Adrenal gland (tissue), 12 donors: ENCODE measurements around the gene EIF1AX. TPM values are rescaled to one million over a fixed set of nuclear protein-coding genes. Genes with fewer than 3 reads are reported as not detected.

Experiments
- DNase-seq, 7 donors: peaks; one replicate each; pipeline ENCODE4 v3.0.0-alpha.2; 2019 to 2020
- H3K27ac ChIP-seq, 5 donors: fragments of 200-600 bp; sonication (generic) in 4 of 5; 1 replicate in 3 of 5; 2 replicates in 2 of 5; pipeline versions ENCODE4 v1.5.1 to v1.8.0; 2016 to 2020; ENCODE audit warnings: mild to moderate bottlenecking in 1 of 5
- H3K27me3 ChIP-seq: fragments of 200-600 bp; 2 replicates; pipeline ENCODE4 v1.8.0; 2021
- H3K36me3 ChIP-seq, 2 donors: fragments of 200-600 bp; replicated peaks in 1 of 2; 1 replicate in 1 of 2; 2 replicates in 1 of 2; pipeline versions ENCODE4 v1.5.1 to v1.8.0; 2018 to 2022
- H3K4me1 ChIP-seq, 2 donors: fragments of 200-600 bp; replicated peaks in 1 of 2; 1 replicate in 1 of 2; 2 replicates in 1 of 2; pipeline versions ENCODE4 v1.5.1 to v1.8.0; 2018 to 2021
- H3K4me3 ChIP-seq, 4 donors: fragments of 200-600 bp; sonication (generic) in 3 of 4; one replicate each; pipeline ENCODE4 v1.5.1; 2016 to 2018
- H3K9me3 ChIP-seq, 3 donors: fragments of 200-600 bp; sonication (generic) in 1 of 3; replicated peaks in 1 of 3; 1 replicate in 2 of 3; 2 replicates in 1 of 3; pipeline versions ENCODE4 v1.5.1 to v1.8.0; 2016 to 2021
- CTCF ChIP-seq, 6 experiments: fragments of 450-650 bp in 4 of 6; fragments of 200-600 bp in 2 of 6; sonication (generic) in 1 of 6; IDR thresholded peaks; 1 replicate in 5 of 6; 2 replicates in 1 of 6; pipeline versions ENCODE4 v1.5.1 to v1.8.0; 2016 to 2021; ENCODE audit warnings: antibody characterized with exemption in 6 of 6, mild to moderate bottlenecking in 2 of 6, moderate library complexity in 1 of 6
- POLR2A ChIP-seq, 2 donors: fragments of 450-650 bp; IDR thresholded peaks; one replicate each; pipeline ENCODE4 v1.6.1; 2017; ENCODE audit warnings: antibody characterized with exemption in 2 of 2, mild to moderate bottlenecking in 2 of 2, moderate library complexity in 1 of 2
- WGBS, 4 donors: extraction: QIAGEN DNeasy Blood & Tissue Kit in 2 of 4; methylation state at CpG; one replicate each; pipeline versions ENCODE4 v1.1.5 to v1.1.7; 2013 to 2017; 5-methylcytosine and 5-hydroxymethylcytosine counted together
- intact Hi-C, 2 donors: fragments of 100-400 bp; cut with DNase I; formaldehyde crosslinking; loops; one replicate each; pipeline versions ENCODE4 v1.14.1 to v1.15.0; 2022 to 2023
- polyA plus RNA-seq, 3 donors: library from polyadenylated mRNA; stranded (reverse); fragments of 200-250 nt in 2 of 3; fragments of 350-450 nt in 1 of 3; fragmentation: Illumina TruSeq in 1 of 3; extraction: RNeasy Lipid Tissue Mini Kit (QIAGEN cat#74804) in 1 of 3; gene quantifications; one replicate each; pipeline ENCODE4 v1.2.3, GENCODE V29; 2013 to 2014
- total RNA-seq, 9 donors: library from RNA; depleted of rRNA in 4 of 9; stranded (reverse); fragments of >200 nt in 4 of 9; fragments of 120-200 nt in 1 of 9; fragmentation: NEBNext Ultra II Directional in 1 of 9; extraction: Animal tissue kit (Norgen Biotek cat#: 25700) in 1 of 9; gene quantifications; one replicate each; pipeline versions ENCODE4 v1.1.0 to v1.2.4, GENCODE V29; 2013 to 2023
- donor health status: healthy with polysubstance abuse.
- donor health status: Bipolar disorder and iron deficiency.
- donor health status: DM: yes; HTN: yes; CAD: no.
- donor health status: DM: no; HTN: no; CAD: no.
- donor health status: DM: no; HTN: no; CAD: no.
- donor health status: DM: yes; HTN: yes; CAD: no.

Gene EIF1AX
- total and polyA plus RNA-seq, 12 donors = 17.6 to 103 (median 34.7) TPM

DNA sequence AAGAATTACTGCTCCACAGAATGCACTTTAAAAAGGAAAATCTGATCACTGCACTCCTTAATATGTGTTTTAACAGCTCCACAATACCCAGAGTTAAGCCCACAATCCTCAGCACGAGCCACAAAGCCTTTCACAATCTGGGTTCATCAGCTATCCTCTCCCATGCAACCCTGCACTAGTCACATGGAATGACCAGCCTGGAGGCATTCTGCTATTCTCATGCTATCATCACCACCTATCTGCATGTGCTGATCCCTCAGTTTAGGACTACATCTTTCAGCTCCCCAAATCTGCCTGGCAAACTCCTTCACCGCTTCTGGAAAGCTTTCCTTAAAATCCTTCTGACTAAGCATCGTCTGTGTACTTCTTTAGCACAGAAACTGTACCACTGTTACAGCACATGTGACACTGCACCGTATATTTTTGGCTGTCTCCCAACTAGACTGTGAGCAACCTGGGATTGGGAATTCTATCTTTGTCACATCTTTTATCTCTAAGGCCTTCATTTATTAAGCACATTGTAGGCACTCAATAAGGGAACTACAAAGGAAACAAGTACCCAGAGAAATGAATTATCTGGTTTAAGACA, 18.3 kb upstream of the EIF1AX start:
- no peaks in the 10 kb centered on the region for H3K9me3 ChIP-seq
- no peak overlapping the region for H3K4me3 ChIP-seq
- peaks cover 7% of the 10 kb centered on the region for H3K27me3 ChIP-seq
- no peak for DNase-seq
- intact Hi-C loops = no loop called here
- peaks cover 0 to 20% of the 10 kb centered on the region in 2 donors for H3K36me3 ChIP-seq
- 72 to 88% (median 78%) methylated on average over 4 of the region's 4 CpGs for WGBS, 4 donors
- no peak overlapping the region for H3K27ac ChIP-seq
- H3K4me1 ChIP-seq = no peaks in the 10 kb centered on the region
- TF ChIP-seq CTCF (IDR thresholded peaks at IDR 0.05) (no peak), POLR2A (IDR thresholded peaks at IDR 0.05) (no peak)

- H3K9me3 ChIP-seq = no peaks in the 10 kb centered on the region
- H3K4me1 ChIP-seq = no peaks in the 10 kb centered on the region
- DNase-seq = no peak
- WGBS, 4 donors = 93 to 97% (median 95%) methylated on average over 3 of the region's 3 CpGs
- H3K27me3 ChIP-seq = peaks cover 7% of the 10 kb centered on the region
- peaks cover 0 to 21% of the 10 kb centered on the region in 2 donors for H3K36me3 ChIP-seq
- no peak for TF ChIP-seq CTCF (IDR thresholded peaks at IDR 0.05)
- TF ChIP-seq POLR2A (IDR thresholded peaks at IDR 0.05) = no peak
- H3K27ac ChIP-seq = no peak overlapping the region
- intact Hi-C loops = no loop called here
- no peak overlapping the region for H3K4me3 ChIP-seq
Observed at GRCh38 chrX:20151689-20152088, 10.1 kb upstream of the EIF1AX start.

- WGBS, 4 donors = 57 to 88% (median 79%) methylated on average over 2 of the region's 2 CpGs
- no peak for DNase-seq
- Histone ChIP-seq H3K27ac (no peak overlapping the region), H3K9me3 (no peaks in the 10 kb centered on the region), H3K4me1 (no peaks in the 10 kb centered on the region), H3K4me3 (no peak overlapping the region), H3K27me3 (no peaks in the 10 kb centered on the region), H3K36me3 (peaks cover 0 to 1% of the 10 kb centered on the region in 2 donors)
- TF ChIP-seq POLR2A (IDR thresholded peaks at IDR 0.05) (no peak), CTCF (IDR thresholded peaks at IDR 0.05) (no peak)
- intact Hi-C loops = no loop called here
Observed at GRCh38 chrX:20149326-20149725, 7.7 kb upstream of the EIF1AX start.

- TF ChIP-seq POLR2A (IDR thresholded peaks at IDR 0.05) (no peak), CTCF (IDR thresholded peaks at IDR 0.05) (no peak)
- intact Hi-C loops = no loop called here
- H3K4me3 ChIP-seq = no peak overlapping the region
- no peaks in the 10 kb centered on the region for H3K36me3 ChIP-seq
- no peaks in the 10 kb centered on the region for H3K4me1 ChIP-seq
- no peaks in the 10 kb centered on the region for H3K9me3 ChIP-seq
- DNase-seq = no peak
- no peak overlapping the region for H3K27ac ChIP-seq
- no peaks in the 10 kb centered on the region for H3K27me3 ChIP-seq
- 71 to 89% (median 84%) methylated on average over 1 of the region's 1 CpG for WGBS, 4 donors
Observed at GRCh38 chrX:20147561-20147960, 5.9 kb upstream of the EIF1AX start.
